GM19468 (cell line): ENCODE results near the gene TRAF3.

ENCODE experiments used
- ATAC-seq: cut with Tn5 transposase; IDR thresholded peaks from one replicate; pipeline ENCODE4 v1.9.1; 2021; ENCODE audit warnings: mild to moderate bottlenecking, moderate library complexity, moderate number of reproducible peaks; ENCODE audit not compliant: unreplicated experiment; ENCODE audit errors: extremely low read depth

Gene TRAF3

GRCh38 chr14:102928412-102929240, 151.4 kb downstream of the TRAF3 start:
- no peak for ATAC-seq

DNA sequence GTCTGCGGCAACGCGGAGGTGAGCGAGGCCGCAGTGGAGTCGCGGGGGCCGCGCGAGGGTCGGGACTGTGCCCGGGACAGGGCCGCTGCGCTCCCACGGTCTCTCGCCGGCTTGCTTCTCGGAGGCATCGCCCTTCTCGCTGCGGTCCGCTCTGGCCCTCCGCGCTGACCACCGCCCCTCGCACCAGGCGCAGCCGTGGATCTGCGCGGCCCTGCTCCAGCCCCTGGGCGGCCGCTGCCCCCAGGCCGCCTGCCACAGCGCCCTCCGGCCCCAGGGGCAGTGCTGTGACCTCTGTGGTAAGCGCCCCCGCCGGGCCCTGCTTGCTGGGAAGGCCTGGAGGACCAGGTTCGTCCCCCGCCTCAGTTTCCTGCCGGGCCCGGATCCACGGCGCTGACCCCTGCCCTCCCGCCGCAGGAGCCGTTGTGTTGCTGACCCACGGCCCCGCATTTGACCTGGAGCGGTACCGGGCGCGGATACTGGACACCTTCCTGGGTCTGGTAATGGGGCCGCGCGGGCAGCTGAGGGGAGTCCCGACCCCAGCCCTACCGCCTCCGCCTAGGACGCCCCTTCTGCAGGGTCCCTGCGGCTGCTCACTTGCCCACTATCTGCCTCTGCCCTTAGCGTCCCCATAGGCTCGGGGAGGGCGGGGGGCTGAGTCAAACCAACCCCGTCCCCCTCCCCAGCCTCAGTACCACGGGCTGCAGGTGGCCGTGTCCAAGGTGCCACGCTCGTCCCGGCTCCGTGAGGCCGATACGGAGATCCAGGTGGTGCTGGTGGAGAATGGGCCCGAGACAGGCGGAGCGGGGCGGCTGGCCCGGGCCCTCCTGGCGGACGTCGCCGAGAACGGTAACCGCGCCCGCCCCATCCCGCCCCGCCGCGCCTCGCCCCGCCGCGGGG, 152.2 kb downstream of the TRAF3 start:
- ATAC-seq: no peak

- ATAC-seq: no peak
Measured at GRCh38 chr14:102930138-102930752, 153.0 kb downstream of the TRAF3 start.

DNA sequence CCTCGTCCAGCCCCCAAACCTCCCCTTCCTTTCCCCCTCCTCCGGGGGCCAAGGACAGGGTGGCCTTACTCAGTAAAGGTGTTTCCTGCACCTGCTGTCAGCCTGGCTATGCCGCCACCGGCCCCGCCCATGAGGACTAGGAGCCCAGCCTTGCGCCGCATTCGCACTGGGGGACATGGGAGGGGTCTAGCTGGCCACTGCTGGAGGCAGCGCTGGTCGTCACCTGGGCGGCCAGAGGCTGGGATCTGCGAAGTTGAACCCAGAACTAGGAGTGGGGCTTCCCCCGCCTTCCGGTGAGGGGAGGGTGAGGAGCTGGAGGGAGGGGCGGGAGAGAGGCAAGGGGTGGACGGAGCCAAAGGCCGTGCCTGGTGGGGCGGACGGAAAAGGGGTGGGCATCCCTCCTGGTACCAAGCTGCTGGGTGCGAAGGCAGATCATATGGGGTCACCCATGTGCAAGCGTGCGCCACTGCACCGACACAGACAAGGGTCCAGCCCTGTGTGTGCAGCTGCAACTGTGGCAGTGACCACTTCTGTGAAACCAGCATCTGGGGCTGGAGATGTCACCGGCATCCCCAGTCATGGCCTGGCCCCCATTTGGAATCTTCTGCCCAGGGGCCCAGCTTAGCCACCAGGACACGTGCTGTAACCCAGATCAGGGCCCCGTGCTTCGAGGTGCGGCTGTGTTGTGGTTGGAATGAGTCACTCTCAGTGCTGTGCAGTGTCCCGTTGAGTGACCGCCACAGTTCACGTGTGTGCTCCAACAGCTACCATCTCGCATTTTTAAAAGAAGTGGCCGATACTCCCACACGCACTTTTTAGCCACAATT, 153.7 kb downstream of the TRAF3 start:
- ATAC-seq: no peak

DNA sequence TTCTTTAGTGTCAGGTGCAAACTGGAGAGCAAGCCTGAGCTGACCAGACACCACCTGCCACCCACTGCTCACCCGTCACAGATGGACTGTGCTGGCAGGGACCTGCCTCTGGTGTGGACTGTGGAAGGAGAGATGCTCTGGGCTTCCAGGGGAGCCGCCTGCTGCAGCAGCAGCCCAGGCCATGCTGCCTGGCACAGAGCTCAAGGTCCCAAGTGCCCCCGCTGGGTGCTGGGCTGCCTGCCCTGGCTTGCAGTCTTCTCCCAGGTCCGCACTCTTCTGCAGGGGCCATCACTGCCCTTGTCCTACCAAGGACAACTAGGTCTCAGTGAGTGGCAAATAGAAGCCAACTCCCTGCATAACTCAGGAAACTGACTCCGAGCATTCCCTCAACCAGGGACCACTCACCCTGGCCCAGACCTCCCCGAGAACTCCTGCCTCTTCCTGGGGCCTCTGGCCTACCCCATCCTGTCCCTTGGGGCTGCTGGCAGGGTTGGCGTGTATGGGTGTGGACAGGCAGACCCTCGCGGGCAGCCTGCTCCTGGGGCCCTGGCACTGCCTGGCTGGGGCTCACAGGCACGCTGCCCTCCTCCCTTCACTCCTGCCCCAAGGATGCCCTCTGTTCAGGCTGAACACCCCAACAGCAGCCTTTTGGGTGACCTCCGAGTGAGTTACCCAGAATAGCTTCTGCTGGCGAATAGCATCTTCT, 154.5 kb downstream of the TRAF3 start:
- ATAC-seq: no peak

GRCh38 chr14:102932484-102933248, 155.4 kb downstream of the TRAF3 start:
- ATAC-seq: no peak

DNA sequence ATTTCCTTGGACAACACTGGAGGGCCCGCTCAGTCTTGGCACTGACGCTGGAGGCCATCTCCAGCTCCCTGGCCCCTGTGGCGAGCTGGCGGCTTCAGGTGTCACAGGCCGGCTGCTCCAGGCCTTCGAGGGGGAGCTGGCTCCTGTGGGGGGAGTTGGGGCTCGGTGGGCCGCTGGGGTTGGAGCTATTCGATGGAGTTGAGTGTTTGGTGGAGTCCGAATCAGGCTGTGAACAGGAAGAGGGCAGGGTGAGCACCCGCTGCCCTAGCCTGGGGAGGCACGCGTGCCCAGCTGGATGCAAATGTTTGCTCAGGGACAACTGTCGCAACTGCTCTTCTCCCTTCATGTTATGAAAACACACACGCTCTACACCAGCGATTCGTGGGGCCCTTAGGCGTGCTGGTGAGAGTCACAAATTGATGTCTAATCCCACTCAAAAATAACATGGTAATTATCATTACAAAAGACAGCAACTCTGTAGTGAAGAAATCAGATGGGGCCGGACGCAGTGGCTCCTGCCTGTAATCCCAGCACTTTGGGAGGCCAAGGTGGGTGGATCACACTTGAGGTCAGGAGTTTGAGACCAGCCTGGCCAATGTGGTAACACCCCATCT, 156.5 kb downstream of the TRAF3 start:
- no peak for ATAC-seq

DNA sequence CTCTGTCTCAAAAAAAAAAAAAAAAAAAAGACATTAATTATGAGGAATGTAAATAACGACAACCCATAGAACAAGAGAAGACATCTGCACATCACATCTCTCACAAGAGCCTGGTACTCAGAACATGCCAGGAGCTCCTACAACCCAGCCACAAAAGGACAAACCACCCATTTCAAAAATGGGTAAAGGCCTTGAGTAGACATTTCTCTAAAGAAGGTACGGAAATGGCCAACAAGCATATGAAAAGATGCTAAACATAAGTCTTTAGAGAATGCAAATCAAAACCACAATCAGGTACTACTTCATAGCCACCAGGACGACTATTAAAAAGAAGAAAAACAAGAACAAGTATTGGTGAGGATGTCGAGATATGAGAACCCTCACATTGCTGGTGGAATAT, 158.5 kb downstream of the TRAF3 start:
- ATAC-seq: no peak

DNA sequence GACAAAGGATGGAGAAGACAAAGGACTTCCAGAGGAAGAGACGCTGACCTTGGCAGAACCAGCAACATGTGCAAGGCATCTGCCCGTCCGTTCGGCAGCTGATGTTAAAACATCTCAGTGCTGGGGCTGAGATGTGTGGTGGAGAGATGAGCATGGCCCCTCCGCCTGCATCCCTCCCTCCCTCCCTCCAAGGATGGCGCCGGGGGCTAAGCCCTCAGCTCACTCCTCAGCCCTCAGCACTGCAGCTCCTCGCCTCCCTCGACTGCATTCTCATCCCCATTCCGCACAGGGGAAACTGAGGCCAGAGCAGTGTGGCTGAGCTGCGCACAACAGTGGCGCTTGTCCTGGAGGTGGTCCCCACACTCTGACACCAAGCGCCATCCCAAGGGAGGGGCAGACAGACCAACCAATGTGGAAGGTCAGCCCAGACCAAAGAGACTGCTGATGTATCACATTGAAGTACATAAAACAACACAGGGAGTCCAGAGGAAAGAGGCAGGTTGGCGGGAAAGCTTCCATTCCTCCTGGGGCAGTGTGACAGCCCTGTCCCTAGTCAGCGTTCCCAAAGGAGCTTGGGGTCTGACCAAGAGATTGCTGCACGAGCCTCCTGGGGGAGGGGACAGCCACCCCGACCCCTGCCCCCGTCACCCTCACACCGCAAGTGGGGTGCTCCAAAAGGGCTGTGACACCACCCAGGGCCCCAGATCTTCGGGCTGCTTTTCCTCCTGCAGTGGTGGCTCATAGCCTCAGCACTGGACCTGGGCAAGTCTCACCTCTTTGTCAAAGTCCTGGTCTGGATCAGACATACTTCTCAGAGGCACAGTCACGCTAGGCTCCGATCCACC, 160.3 kb downstream of the TRAF3 start:
- no peak for ATAC-seq

GRCh38 chr14:102938191-102938590, 160.9 kb downstream of the TRAF3 start:
- ATAC-seq: no peak

DNA sequence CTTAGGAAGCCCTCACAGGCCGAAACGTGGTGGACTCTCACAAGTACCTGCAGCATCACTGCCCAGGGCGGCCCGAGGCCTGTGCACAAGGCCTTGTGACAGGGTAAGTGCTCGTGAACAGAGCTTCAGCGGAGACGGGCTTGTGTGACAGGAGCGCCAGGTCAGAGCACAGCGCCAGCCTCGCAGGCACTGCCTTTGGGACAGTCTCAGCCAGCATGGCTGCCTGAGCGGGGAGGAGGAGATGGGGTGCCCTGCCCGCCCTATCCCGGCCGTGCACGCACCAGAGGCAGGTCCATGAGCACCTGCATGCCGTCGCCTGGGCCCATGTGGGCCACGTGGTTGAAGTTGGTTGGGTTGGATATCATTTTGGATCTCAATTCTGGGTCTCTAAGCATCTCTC, 162.1 kb downstream of the TRAF3 start:
- ATAC-seq: no peak

- ATAC-seq: no peak
Measured at GRCh38 chr14:102939820-102940561, 162.7 kb downstream of the TRAF3 start.

- no peak for ATAC-seq
Measured at GRCh38 chr14:102940729-102941362, 163.6 kb downstream of the TRAF3 start.

GRCh38 chr14:102941419-102942011, 164.3 kb downstream of the TRAF3 start:
- ATAC-seq: no peak

DNA sequence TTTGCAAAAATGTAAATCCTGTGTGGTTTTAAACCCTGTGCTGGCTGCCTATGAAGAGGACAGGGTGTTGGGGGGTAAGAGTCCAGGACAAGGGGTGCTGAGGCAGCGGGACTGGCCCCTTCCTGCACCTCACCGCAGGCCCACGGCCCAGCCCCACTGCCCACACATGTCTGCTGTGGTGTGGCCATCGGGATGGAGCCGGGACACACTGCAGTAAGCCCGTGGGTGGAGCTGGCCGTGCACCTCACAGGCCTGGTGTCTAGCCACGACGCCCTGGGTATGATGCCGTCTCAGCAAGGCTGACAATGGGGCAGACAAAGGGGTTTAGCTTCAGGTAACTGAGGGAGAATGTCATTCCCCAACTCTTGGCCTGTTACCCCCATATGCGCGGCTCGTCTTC, 164.8 kb downstream of the TRAF3 start:
- no peak for ATAC-seq

DNA sequence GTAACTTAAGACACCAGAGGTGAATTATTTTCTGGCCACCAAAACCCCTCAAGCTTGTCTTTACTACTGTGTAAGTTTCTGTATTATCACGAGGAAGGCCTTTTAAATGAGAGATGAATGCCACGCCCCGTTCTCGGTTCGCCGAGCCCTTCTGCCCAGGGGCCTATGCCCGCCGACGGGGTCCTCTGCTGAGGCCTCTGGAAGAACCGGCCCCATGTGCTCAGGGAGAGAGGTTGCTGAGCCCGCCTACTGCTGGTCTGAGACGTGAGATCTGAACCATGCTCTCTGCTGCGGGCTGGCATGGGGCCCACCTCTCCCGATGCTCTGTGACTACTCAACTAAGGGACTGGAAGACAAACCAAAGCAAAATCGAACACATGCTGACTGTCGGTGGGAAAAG, 166.2 kb downstream of the TRAF3 start:
- no peak for ATAC-seq
